Kidney epithelial cell (primary cell): ENCODE data around the gene ZNF195. TPM values are rescaled to one million over a fixed set of nuclear protein-coding genes. Genes with fewer than 3 reads are reported as not detected.
"Not testable (repeated sequence)": the region's sequence is repeated elsewhere in the genome, so short reads cannot be mapped to it uniquely, and the experiment has no call there.

ENCODE experiments used
- DNase-seq: peaks from one replicate; pipeline ENCODE4 v3.0.0-alpha.2; 2010; ENCODE audit warnings: low read depth
- H3K27me3 ChIP-seq: 2 replicates; pipeline ENCODE4 v1.6.0; 2011; ENCODE audit warnings: low read length; ENCODE audit not compliant: control insufficient read depth, insufficient read depth
- H3K36me3 ChIP-seq: 2 replicates; pipeline ENCODE4 v1.5.1; 2011; ENCODE audit warnings: low read length; ENCODE audit not compliant: control insufficient read depth, insufficient read depth
- H3K4me3 ChIP-seq: 2 replicates; pipeline ENCODE4 v1.5.1; 2011; ENCODE audit warnings: low read depth, mild to moderate bottlenecking, control low read depth, low read length
- total RNA-seq: library from RNA; depleted of rRNA; stranded (reverse); fragments of >200 nt; gene quantifications from 2 replicates; pipeline ENCODE4 v1.2.3, GENCODE V29; 2015
- TF ChIP-seq, protein P1 (sequence below): IDR thresholded peaks from 2 replicates; pipeline ENCODE4 v1.5.1; 2011; ENCODE audit warnings: mild to moderate bottlenecking, moderate library complexity, low read length, control low read depth, inconsistent platforms; ENCODE audit not compliant: insufficient read depth, poor library complexity, severe bottlenecking

Gene ZNF195
- total RNA-seq, 1 donor from 2014 or later: 72.5 TPM

DNA sequence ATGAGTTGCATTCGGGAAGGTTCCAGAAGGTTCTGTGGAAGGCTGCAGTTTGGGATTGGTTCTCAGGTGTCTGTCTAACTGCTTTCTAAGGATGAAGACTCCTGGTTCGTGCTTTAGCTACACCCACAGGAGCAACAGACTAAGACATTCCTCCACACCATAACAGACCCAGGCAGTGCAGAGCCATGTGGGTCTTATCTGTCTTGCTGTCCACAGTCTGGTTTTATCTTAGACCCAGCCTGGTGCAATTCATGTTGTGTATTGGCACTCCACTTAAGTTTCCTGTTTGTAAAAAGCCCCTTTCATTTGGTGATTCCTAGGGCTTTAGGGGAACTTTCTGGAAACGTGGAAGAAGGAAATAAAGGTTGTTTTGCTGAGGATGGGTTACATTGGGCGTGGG, 22.1 kb upstream of the ZNF195 start:
- not testable (repeated sequence) for H3K27me3 ChIP-seq, H3K4me3 ChIP-seq, H3K36me3 ChIP-seq, DNase-seq

DNA sequence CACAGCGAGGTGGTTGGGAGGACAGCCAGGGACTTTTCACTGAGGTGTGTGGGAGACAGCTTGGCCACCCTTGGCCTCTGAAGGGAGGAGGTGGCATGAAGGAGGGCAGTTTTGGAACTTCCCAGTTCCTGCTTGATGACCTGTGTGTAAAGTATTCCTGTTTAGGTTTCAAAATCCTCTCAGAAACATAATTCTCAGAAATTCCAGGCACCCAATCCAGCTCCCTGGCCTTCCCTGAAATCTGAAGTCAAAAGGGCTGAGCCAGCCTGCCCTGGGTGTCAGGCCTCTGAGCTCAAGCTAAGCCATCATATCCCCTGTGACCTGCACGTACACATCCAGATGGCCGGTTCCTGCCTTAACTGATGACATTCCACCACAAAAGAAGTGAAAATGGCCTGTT, 19.6 kb upstream of the ZNF195 start:
- DNase-seq, H3K27me3 ChIP-seq, H3K36me3 ChIP-seq, H3K4me3 ChIP-seq: not testable (repeated sequence)

DNA sequence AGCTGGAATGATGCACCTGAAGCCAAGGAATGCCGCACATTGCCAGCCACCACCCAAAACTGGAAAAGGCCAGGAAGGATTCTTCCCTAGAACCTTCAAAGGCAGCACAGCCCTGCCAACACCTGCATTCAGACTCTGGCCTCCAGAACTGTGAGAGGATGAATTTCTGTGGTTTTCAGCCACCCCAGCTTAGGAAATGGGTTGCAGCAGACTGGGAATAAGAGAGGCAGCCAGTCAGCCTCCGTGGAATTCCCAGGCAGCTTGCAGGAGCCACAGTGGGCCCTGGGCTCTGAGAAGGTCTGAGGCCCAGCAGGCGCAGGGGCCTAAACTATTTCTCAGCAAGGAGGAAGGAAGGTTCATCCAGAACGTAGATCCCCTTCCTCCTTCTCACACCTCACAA, 19.2 kb upstream of the ZNF195 start:
- H3K36me3 ChIP-seq, DNase-seq: not testable (repeated sequence)

DNA sequence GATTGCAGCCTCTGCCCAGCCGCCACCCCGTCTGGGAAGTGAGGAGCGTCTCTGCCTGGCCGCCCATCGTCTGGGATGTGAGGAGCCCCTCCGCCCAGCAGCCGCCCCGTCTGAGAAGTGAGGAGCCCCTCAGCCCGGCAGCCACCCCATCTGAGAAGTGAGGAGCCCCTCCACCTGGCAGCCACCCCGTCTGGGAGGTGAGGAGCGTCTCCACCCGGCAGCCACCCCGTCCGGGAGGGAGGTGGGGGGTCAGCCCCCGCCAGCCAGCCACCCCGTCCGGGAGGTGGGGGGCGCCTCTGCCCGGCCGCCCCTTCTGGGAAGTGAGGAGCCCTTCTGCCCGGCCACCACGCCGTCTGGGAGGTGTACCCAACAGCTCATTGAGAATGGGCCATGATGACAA, 18.3 kb upstream of the ZNF195 start:
- H3K27me3 ChIP-seq, H3K36me3 ChIP-seq, DNase-seq, H3K4me3 ChIP-seq: not testable (repeated sequence)

More for the DNA sequence above, 19.2 kb upstream of the ZNF195 start:
- H3K4me3 ChIP-seq, H3K27me3 ChIP-seq: not testable (repeated sequence)

DNA sequence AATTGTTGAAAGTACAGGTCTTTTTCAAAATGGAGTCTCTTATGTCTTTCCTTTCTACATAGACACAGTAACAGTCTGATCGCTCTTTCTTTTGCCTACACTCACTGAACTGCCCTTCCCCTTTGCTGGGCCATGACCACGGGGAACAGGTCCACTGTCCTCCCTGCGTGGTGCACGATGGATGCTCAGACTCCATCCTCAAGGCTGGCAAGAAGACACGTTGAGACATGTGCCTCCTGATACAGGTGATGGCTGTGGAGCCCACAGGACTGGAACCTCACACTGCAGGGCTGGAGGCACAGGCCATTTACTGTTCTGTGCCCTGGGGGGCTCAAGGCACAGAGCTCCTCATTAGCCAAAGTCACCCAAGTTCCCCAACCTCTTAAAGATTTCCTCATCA, 16.5 kb upstream of the ZNF195 start:
- not testable (repeated sequence) for H3K4me3 ChIP-seq, H3K36me3 ChIP-seq, H3K27me3 ChIP-seq, DNase-seq

DNA sequence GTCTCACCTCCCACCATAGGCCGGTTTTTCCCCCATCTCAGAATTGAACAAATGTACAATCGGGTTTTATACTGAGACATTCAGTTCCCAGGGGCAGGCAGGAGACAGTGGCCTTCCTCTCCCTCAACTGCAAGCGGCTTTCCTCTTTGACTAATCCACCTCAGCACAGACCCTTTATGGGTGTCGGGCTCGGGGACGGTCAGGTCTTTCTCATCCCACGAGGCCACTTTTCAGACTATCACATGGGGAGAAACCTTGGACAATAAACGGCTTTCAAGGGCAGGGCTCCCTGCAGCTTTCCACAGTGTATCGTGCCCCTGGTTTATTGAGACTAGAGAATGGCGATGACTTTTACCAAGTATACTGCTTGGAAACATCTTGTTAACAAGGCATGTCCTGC, 16.0 kb upstream of the ZNF195 start:
- not testable (repeated sequence) for H3K27me3 ChIP-seq, DNase-seq, H3K4me3 ChIP-seq, H3K36me3 ChIP-seq

DNA sequence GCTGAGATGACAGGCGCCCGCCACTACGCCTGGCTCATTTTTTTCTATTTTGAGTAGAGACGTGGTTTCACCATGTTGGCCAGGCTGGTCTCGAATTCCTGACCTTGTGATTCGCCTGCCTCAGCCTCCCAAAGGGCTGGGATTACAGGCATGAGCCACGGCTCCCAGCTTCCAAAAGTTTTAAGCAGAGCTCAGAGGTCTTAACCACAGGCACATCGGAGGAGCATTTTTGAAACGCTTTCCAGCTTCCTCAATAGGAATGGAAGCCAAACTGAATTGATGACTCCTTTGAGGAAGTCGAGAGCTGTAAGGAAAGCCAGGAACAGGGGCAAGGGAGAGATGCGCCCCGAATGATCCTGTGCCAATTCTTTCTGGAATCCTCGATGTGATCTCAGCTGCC, 14.5 kb upstream of the ZNF195 start:
- DNase-seq, H3K4me3 ChIP-seq, H3K27me3 ChIP-seq, H3K36me3 ChIP-seq: not testable (repeated sequence)

DNA sequence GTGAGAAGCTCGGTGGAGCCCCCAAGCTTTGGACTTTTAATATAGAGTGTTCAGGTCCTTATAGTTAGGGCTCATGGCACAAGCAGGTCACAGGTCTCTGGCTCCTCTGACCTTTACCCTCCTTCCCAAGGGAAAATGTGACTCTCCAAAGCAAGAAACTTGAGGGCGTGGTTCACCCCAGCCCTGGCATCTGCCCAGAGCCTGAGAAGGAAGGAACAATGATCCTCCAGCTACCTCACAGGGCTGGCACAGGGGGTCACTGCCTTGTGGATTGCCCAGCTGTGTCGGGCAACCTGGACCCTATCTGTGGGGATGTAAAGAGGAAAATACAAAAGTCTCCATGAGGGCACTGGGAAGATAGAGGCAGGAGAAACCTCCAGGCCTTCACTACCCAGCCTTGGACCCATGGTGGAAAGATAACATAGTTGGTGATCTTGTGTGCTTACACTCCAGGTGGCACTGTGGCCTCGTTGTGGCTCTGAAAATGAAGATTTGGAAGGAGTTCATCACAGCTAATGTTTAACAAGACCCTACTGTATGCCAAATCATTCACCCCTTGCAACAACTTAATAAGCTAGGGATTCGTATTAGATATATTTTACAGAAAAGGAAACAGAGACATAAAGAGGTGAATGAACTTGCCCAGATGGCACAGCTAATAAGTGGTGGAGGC, 3.8 kb upstream of the ZNF195 start:
- H3K4me3 ChIP-seq: no peak overlapping the region
- no peaks in the 10 kb centered on the region for H3K27me3 ChIP-seq
- no peak for DNase-seq
- TF ChIP-seq, protein P1, sequence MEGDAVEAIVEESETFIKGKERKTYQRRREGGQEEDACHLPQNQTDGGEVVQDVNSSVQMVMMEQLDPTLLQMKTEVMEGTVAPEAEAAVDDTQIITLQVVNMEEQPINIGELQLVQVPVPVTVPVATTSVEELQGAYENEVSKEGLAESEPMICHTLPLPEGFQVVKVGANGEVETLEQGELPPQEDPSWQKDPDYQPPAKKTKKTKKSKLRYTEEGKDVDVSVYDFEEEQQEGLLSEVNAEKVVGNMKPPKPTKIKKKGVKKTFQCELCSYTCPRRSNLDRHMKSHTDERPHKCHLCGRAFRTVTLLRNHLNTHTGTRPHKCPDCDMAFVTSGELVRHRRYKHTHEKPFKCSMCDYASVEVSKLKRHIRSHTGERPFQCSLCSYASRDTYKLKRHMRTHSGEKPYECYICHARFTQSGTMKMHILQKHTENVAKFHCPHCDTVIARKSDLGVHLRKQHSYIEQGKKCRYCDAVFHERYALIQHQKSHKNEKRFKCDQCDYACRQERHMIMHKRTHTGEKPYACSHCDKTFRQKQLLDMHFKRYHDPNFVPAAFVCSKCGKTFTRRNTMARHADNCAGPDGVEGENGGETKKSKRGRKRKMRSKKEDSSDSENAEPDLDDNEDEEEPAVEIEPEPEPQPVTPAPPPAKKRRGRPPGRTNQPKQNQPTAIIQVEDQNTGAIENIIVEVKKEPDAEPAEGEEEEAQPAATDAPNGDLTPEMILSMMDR: no peak
- no peaks in the 10 kb centered on the region for H3K36me3 ChIP-seq

DNA sequence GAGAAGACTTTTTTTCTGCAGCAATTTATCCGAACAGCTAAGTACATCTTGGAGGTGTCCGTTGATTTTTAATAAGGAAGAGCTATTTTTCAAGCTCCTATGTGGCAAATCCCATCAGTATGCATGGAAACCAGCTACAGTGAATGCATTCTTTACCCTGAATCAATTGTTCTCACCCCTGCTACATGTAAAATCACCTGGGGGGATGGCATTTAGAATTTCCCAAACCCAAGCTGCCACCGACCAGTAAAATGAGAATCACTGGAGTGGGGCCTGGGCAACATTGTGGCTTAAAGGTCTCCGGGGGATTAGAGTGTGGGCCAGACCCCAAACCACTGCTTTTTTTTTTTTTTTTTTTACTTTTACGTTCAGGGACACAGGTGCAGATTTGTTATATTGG, 2.8 kb upstream of the ZNF195 start:
- H3K27me3 ChIP-seq: no peaks in the 10 kb centered on the region
- no peak for DNase-seq
- H3K36me3 ChIP-seq: no peaks in the 10 kb centered on the region
- TF ChIP-seq, protein P1: no peak
- H3K4me3 ChIP-seq: no peak overlapping the region
